ENCODE data around the gene CMTM1. TPM values are rescaled to one million over a fixed set of nuclear protein-coding genes. Genes with fewer than 3 reads are reported as not detected.

The CMTM1 gene
- total RNA-seq, 1 experiment from 2014 or later = 5.2 TPM

DNA sequence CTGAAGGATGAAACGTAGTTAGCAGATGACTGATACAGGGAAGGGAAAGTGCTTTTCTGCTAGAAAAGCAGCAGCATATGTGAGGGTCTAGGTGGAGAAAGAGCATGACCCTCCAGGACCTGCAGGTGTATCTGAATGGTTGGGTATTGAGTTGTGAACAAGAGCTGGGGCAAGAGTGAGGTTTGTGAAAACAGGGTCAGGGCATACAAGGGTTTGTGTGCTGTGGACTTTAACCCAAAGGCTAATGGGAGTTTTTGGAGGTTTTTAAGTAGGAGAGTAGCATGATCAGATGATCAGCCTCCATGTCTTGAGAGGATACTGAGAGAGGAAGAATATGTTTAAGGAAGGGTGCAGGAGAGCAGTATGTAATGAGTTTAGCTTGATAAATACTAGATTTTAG is 6.1 kb upstream of the CMTM1 start:
- peaks cover 4% of the 10 kb centered on the region in 2 experiments; a peak in 1 of 4 replicates for H3K36me3 ChIP-seq (ENCODE audit: control insufficient read depth in 1 of 2, insufficient read depth in 2 of 2, low read length in 2 of 2)
- H4K20me1 ChIP-seq (ENCODE audit: insufficient read depth) = no peaks in the 10 kb centered on the region
- intact Hi-C loops (cut with micrococcal nuclease) = loop anchor here (5.0 kb wide), 1 partner anchor 312 kb away; no protein-coding TSS in a partner anchor
- no peak for ATAC-seq
- ChIA-PET CTCF (interaction anchor here (0.7 to 0.8 kb wide), 2 partner anchors 153 to 349 kb away, joined by 3 read pairs; no protein-coding TSS in a partner anchor), POLR2A (no interaction called here), RAD21 (ENCODE audit: low non-redundant PET in 1 of 2, low total read pairs in 2 of 2, uncharacterized antibody in 2 of 2, unreplicated experiment in 2 of 2) (no interaction called here)
- H3K4me3 ChIP-seq (replicated peaks in 1 of 2; ENCODE audit: low read depth in 1 of 2, low read length in 2 of 2) = no peak overlapping the region
- H3K79me2 ChIP-seq (ENCODE audit: insufficient read depth, low read length) = peaks cover 7% of the 10 kb centered on the region; the same call in 1 of the 2 replicates
- no peak for TF ChIP-seq RAD21 (IDR thresholded peaks at IDR 0.05; ENCODE audit: low read depth)
- no peak for TF ChIP-seq SIN3A (IDR thresholded peaks at IDR 0.05; ENCODE audit: low read depth)
- H3K27ac ChIP-seq (ENCODE audit: low read depth, low read length) = no peak overlapping the region
- BruUV-seq (replicated peaks) = no TSS peak
- no peaks in the 10 kb centered on the region for H3K4me1 ChIP-seq (ENCODE audit: control insufficient read depth in 1 of 2, insufficient read depth in 2 of 2, low read length in 2 of 2)
- no peak overlapping the region for H3K9ac ChIP-seq (ENCODE audit: low read length)
- no peaks in the 10 kb centered on the region for H3K9me3 ChIP-seq (ENCODE audit: control insufficient read depth in 1 of 2, insufficient read depth in 1 of 2, low read depth in 1 of 2, low read length in 2 of 2)
- H2AFZ ChIP-seq (ENCODE audit: low read depth, low read length, poor library complexity, severe bottlenecking) = no peak overlapping the region
- H3K9me2 ChIP-seq (ENCODE audit: insufficient read depth) = no peaks in the 10 kb centered on the region
- H3K27me3 ChIP-seq (ENCODE audit: insufficient read depth, low read length) = no peaks in the 10 kb centered on the region
- H3K4me2 ChIP-seq (ENCODE audit: low read length) = no peak overlapping the region
- no peak for DNase-seq (ENCODE audit: low read depth, low spot score)

DNA sequence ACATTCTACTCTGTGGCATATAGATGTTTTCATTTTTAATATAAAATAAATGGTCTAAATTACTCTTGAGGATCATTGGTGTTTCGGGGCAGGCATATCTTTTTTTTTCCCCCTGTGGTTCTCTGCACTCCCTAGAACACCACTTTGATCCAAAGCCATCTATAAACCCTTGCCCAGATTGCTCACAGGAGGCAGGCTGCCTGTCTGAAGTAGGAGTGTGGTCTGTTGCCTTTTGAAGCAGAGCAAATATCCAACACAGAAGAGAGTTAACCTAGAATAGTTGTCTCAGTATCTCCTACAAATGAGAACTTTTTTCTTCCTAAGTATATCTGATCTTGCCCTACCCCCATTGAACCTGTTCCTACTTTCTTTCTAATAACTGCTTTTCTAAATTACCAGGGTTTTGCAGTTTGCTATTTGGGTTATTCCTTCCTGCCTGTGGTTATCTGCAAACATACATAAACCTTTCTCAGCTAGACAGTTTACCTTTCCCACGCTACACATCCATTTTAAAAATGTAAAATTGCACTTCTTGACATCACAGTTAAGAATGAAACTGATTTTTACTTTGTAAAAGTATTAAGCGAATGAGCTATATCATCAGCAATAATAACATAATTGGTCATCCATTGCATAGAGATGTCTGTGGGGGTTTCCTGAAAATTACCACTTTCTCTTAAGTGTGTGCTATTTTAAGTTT is 4.7 kb upstream of the CMTM1 start:
- Histone ChIP-seq H3K4me2 (ENCODE audit: low read length) (no peak overlapping the region), H3K9me2 (ENCODE audit: insufficient read depth) (no peaks in the 10 kb centered on the region), H3K4me3 (replicated peaks in 1 of 2; ENCODE audit: low read depth in 1 of 2, low read length in 2 of 2) (no peak overlapping the region), H3K4me1 (ENCODE audit: control insufficient read depth in 1 of 2, insufficient read depth in 2 of 2, low read length in 2 of 2) (no peaks in the 10 kb centered on the region), H4K20me1 (ENCODE audit: insufficient read depth) (no peaks in the 10 kb centered on the region), H3K27me3 (ENCODE audit: insufficient read depth, low read length) (no peaks in the 10 kb centered on the region), H3K9me3 (ENCODE audit: control insufficient read depth in 1 of 2, insufficient read depth in 1 of 2, low read depth in 1 of 2, low read length in 2 of 2) (no peaks in the 10 kb centered on the region), H3K36me3 (ENCODE audit: control insufficient read depth in 1 of 2, insufficient read depth in 2 of 2, low read length in 2 of 2) (peaks cover 0 to 4% of the 10 kb centered on the region in 2 experiments; a peak in 1 of 4 replicates), H3K79me2 (ENCODE audit: insufficient read depth, low read length) (no peaks in the 10 kb centered on the region), H3K27ac (ENCODE audit: low read depth, low read length) (no peak overlapping the region), H2AFZ (ENCODE audit: low read depth, low read length, poor library complexity, severe bottlenecking) (no peak overlapping the region), H3K9ac (ENCODE audit: low read length) (no peak overlapping the region)
- CTCF ChIA-PET = interaction anchor here (0.8 to 1.9 kb wide), 5 partner anchors 28 to 306 kb away, joined by 3 to 7 read pairs (median 4); no protein-coding TSS in a partner anchor
- POLR2A ChIA-PET = interaction anchor here (0.8 kb wide), 1 partner anchor 9 kb away, joined by 3 read pairs; no protein-coding TSS in a partner anchor
- DNase-seq (ENCODE audit: low read depth, low spot score) (no peak), ATAC-seq (no peak)
- RAD21 ChIA-PET (ENCODE audit: low non-redundant PET in 1 of 2, low total read pairs in 2 of 2, uncharacterized antibody in 2 of 2, unreplicated experiment in 2 of 2) = interaction anchor here in 1 of 2 experiments (1.5 kb wide), 1 partner anchor 47 kb away, joined by 3 read pairs; no protein-coding TSS in a partner anchor
- BruUV-seq (replicated peaks) = no TSS peak
- intact Hi-C loops (cut with micrococcal nuclease) = loop anchor here (5.0 kb wide), 1 partner anchor 311 kb away; no protein-coding TSS in a partner anchor
- TF ChIP-seq ZBTB33 (IDR thresholded peaks at IDR 0.05; ENCODE audit: extremely low read depth, insufficient replicate concordance, low read length) = no peak
- TF ChIP-seq SIN3A (IDR thresholded peaks at IDR 0.05; ENCODE audit: low read depth) = no peak
- TF ChIP-seq POLR2AphosphoS5 (IDR thresholded peaks at IDR 0.05; ENCODE audit: low read depth, low read length) = no peak
- TF ChIP-seq EZH2 (IDR thresholded peaks at IDR 0.05) = no peak
- TF ChIP-seq SRF (IDR thresholded peaks at IDR 0.05; ENCODE audit: low read depth) = no peak
- TF ChIP-seq JUND (IDR thresholded peaks at IDR 0.05) = no peak
- no peak for TF ChIP-seq ZFX (IDR thresholded peaks at IDR 0.05)
- TF ChIP-seq POLR2A (IDR thresholded peaks at IDR 0.05; ENCODE audit: borderline replicate concordance, extremely low read depth, insufficient read depth, insufficient read length) = no peak
- TF ChIP-seq EGR1 (IDR thresholded peaks at IDR 0.05; ENCODE audit: low read depth) = no peak
- no peak for TF ChIP-seq FOSL1 (IDR thresholded peaks at IDR 0.05; ENCODE audit: low read depth)
- TF ChIP-seq REST (IDR thresholded peaks at IDR 0.05; ENCODE audit: low read depth) = no peak
- TF ChIP-seq EZH2phosphoT487 (IDR thresholded peaks at IDR 0.05; ENCODE audit: borderline replicate concordance) = no peak
- TF ChIP-seq, protein P1, sequence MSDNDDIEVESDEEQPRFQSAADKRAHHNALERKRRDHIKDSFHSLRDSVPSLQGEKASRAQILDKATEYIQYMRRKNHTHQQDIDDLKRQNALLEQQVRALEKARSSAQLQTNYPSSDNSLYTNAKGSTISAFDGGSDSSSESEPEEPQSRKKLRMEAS (IDR thresholded peaks at IDR 0.05) = no peak
